Measurements from ENCODE around the gene HHIPL1.
A peak's percentile ranks its signal among the peaks of the same experiment; 100 is the strongest.

Gene HHIPL1

DNA sequence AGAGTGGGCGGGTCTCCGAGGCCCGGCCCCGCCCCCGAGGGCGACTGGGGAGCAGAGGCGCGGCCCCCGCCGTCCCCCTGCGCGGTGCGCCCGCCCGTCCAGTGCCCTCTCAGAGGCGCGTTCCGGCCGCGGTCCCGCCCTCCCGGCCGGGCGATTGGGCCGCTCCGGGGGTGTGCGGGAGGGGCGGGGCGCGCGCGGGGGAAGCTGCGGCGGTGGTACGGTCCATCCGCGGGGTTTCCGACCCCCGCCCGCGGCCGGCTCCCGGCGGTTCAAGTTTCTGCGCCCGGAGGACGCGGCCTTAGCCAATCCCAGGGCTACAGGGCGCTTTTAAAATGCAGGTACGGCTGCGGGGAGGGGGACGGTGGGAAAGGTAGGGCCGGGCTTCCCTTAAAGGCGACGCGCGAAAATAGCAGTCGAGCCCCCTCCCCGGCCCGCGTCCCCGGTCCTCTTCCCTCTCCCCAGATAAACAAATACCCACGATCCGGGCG lies 40.6 kb upstream of the HHIPL1 start:
- Histone ChIP-seq H3K79me2 (ENCODE audit: control insufficient read depth, low read length) (no peaks in the 10 kb centered on the region), H3K4me1 (ENCODE audit: control insufficient read depth, low read length) (peaks cover 5% of the 10 kb centered on the region), H3K27me3 (ENCODE audit: control insufficient read depth, low read length) (peaks cover 6% of the 10 kb centered on the region; the same call in 1 of the 2 replicates), H4K20me1 (ENCODE audit: control insufficient read depth, insufficient read depth, low read depth, low read length) (no peaks in the 10 kb centered on the region), H3K27ac (ENCODE audit: low read depth, low read length) (no peak overlapping the region), H3K4me3 (ENCODE audit: low read length) (peak overlapping the region; percentile 76), H3K4me2 (ENCODE audit: low read length) (peak overlapping the region; percentile 74), H3K9me2 (replicated peaks; ENCODE audit: control insufficient read depth, low read length) (no peaks in the 10 kb centered on the region), H3K36me3 (ENCODE audit: control insufficient read depth, low read length) (no peaks in the 10 kb centered on the region), H3K9me3 (ENCODE audit: control insufficient read depth, insufficient read depth, low read length) (no peaks in the 10 kb centered on the region), H3F3A (ENCODE audit: control insufficient read depth, insufficient read depth) (no peaks in the 10 kb centered on the region)
- TF ChIP-seq, protein P1, sequence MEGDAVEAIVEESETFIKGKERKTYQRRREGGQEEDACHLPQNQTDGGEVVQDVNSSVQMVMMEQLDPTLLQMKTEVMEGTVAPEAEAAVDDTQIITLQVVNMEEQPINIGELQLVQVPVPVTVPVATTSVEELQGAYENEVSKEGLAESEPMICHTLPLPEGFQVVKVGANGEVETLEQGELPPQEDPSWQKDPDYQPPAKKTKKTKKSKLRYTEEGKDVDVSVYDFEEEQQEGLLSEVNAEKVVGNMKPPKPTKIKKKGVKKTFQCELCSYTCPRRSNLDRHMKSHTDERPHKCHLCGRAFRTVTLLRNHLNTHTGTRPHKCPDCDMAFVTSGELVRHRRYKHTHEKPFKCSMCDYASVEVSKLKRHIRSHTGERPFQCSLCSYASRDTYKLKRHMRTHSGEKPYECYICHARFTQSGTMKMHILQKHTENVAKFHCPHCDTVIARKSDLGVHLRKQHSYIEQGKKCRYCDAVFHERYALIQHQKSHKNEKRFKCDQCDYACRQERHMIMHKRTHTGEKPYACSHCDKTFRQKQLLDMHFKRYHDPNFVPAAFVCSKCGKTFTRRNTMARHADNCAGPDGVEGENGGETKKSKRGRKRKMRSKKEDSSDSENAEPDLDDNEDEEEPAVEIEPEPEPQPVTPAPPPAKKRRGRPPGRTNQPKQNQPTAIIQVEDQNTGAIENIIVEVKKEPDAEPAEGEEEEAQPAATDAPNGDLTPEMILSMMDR (IDR thresholded peaks at IDR 0.05; ENCODE audit: low read depth, low read length, poor library complexity, severe bottlenecking), result no peak
- TF ChIP-seq EZH2phosphoT487 (IDR thresholded peaks at IDR 0.05; ENCODE audit: borderline replicate concordance, low read length), result no peak

- TF ChIP-seq, protein P1 (IDR thresholded peaks at IDR 0.05; ENCODE audit: low read depth, low read length, poor library complexity, severe bottlenecking), result no peak
- TF ChIP-seq EZH2phosphoT487 (IDR thresholded peaks at IDR 0.05; ENCODE audit: borderline replicate concordance, low read length), result no peak
- no peak overlapping the region for H3K27ac ChIP-seq (ENCODE audit: low read depth, low read length)
- H3F3A ChIP-seq (ENCODE audit: control insufficient read depth, insufficient read depth), result no peaks in the 10 kb centered on the region
- H3K4me3 ChIP-seq (ENCODE audit: low read length), result peak overlapping the region; percentile 76
- no peaks in the 10 kb centered on the region for H3K79me2 ChIP-seq (ENCODE audit: control insufficient read depth, low read length)
- H3K36me3 ChIP-seq (ENCODE audit: control insufficient read depth, low read length), result no peaks in the 10 kb centered on the region
- no peaks in the 10 kb centered on the region for H4K20me1 ChIP-seq (ENCODE audit: control insufficient read depth, insufficient read depth, low read depth, low read length)
- no peaks in the 10 kb centered on the region for H3K9me2 ChIP-seq (replicated peaks; ENCODE audit: control insufficient read depth, low read length)
- peaks cover 6% of the 10 kb centered on the region; the same call in 1 of the 2 replicates for H3K27me3 ChIP-seq (ENCODE audit: control insufficient read depth, low read length)
- H3K9me3 ChIP-seq (ENCODE audit: control insufficient read depth, insufficient read depth, low read length), result no peaks in the 10 kb centered on the region
- H3K4me1 ChIP-seq (ENCODE audit: control insufficient read depth, low read length), result peaks cover 5% of the 10 kb centered on the region
- peak overlapping the region; percentile 74 for H3K4me2 ChIP-seq (ENCODE audit: low read length)
These were observed 40.1 kb upstream of the HHIPL1 start for GRCh38 chr14:99604766-99605298.

DNA sequence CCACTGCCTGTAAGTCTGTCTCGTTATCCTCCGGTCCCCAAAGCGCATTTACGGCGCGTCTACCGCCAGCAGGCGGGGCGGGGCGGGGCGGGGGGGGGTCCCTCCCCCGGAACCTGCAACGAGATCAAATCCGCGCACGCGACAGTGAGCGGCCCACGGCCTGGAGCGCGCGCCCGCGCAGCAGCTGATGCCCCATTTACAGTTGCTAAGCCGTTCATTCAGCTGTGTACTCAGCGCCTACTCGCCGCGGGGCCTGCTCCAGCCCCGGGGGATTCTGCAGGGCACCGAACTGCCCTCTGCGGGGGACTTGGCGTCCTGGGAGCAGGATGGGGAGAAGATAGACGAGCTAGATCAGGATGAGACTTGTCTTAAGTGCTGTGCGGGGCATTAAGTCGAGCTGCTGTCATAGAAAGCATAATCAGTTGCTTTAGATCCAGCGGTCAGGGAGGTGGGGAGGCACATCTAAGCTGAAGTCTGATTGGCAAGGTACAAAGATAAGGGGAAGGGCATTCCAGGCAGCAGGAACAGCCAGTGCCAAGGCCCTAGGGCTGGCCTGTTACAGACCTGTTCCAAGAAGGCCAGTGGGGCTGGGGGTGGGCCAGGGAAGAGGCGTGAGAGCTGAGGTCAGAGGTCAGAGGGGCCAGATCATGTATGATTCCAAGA lies 39.5 kb upstream of the HHIPL1 start:
- Histone ChIP-seq H3K4me1 (ENCODE audit: control insufficient read depth, low read length) (peaks cover 5% of the 10 kb centered on the region), H3K9me3 (ENCODE audit: control insufficient read depth, insufficient read depth, low read length) (no peaks in the 10 kb centered on the region), H3K27ac (ENCODE audit: low read depth, low read length) (no peak overlapping the region), H3F3A (ENCODE audit: control insufficient read depth, insufficient read depth) (no peaks in the 10 kb centered on the region), H3K27me3 (ENCODE audit: control insufficient read depth, low read length) (peaks cover 6% of the 10 kb centered on the region; the same call in 1 of the 2 replicates), H3K9me2 (replicated peaks; ENCODE audit: control insufficient read depth, low read length) (no peaks in the 10 kb centered on the region), H3K36me3 (ENCODE audit: control insufficient read depth, low read length) (no peaks in the 10 kb centered on the region), H3K4me3 (ENCODE audit: low read length) (peak overlapping the region; percentile 76), H3K79me2 (ENCODE audit: control insufficient read depth, low read length) (no peaks in the 10 kb centered on the region), H3K4me2 (ENCODE audit: low read length) (peak overlapping the region; percentile 74), H4K20me1 (ENCODE audit: control insufficient read depth, insufficient read depth, low read depth, low read length) (no peaks in the 10 kb centered on the region)
- TF ChIP-seq, protein P1 (IDR thresholded peaks at IDR 0.05; ENCODE audit: low read depth, low read length, poor library complexity, severe bottlenecking), result no peak
- TF ChIP-seq EZH2phosphoT487 (IDR thresholded peaks at IDR 0.05; ENCODE audit: borderline replicate concordance, low read length), result no peak

Measured in DOHH2 (cell line).